Islet precursor cell (in vitro differentiated cells): ENCODE measurements around the gene DIRAS1.
"Not testable (repeated sequence)": the region's sequence is repeated elsewhere in the genome, so short reads cannot be mapped to it uniquely, and the experiment has no call there.

Source experiments
- DNase-seq: peaks from one replicate; pipeline ENCODE4 v3.0.0-alpha.2; 2018

The DIRAS1 gene

GRCh38 chr19:2668175-2668763, 52.9 kb downstream of the DIRAS1 start:
- no peak for DNase-seq

GRCh38 chr19:2667349-2667748, 53.8 kb downstream of the DIRAS1 start:
- DNase-seq: not testable (repeated sequence)

GRCh38 chr19:2666344-2666994, 54.7 kb downstream of the DIRAS1 start:
- DNase-seq: no peak

- DNase-seq: no peak
These were observed 56.1 kb downstream of the DIRAS1 start for GRCh38 chr19:2665103-2665502.
